Fibroblast of lung (primary cell): ENCODE data around the gene CCIN. TPM values are rescaled to one million over a fixed set of nuclear protein-coding genes. Genes with fewer than 3 reads are reported as not detected.

ENCODE experiments used
- DNase-seq, 2 donors: peaks; one replicate each; pipeline versions ENCODE4 v3.0.0 to v3.0.0-alpha.2; 2010; ENCODE audit warnings: low read depth in 2 of 2
- H2AFZ ChIP-seq: 2 replicates; pipeline ENCODE4 v1.5.1; 2012; ENCODE audit warnings: low read length, control low read depth, inconsistent platforms
- H3K27ac ChIP-seq: 2 replicates; pipeline ENCODE4 v1.5.1; 2011; ENCODE audit warnings: low read length, control low read depth; ENCODE audit not compliant: insufficient read depth
- H3K27me3 ChIP-seq: 2 replicates; pipeline ENCODE4 v1.5.1; 2011; ENCODE audit warnings: mild to moderate bottlenecking, low read length; ENCODE audit not compliant: control insufficient read depth, insufficient read depth
- H3K36me3 ChIP-seq: 2 replicates; pipeline ENCODE4 v1.5.1; 2011; ENCODE audit warnings: low read length; ENCODE audit not compliant: control insufficient read depth, insufficient read depth
- H3K4me1 ChIP-seq: 2 replicates; pipeline ENCODE4 v1.5.1; 2011; ENCODE audit warnings: low read length; ENCODE audit not compliant: control insufficient read depth, insufficient read depth; ENCODE audit errors: extremely low read depth
- H3K4me2 ChIP-seq: 2 replicates; pipeline ENCODE4 v1.5.1; 2011; ENCODE audit warnings: low read length, control low read depth; ENCODE audit not compliant: insufficient read depth; ENCODE audit errors: extremely low read depth
- H3K4me3 ChIP-seq, 4 experiments: fragments of 200-600 bp in 1 of 4; sonication (generic) in 1 of 4; replicated peaks in 1 of 4; 2 replicates each; pipeline ENCODE4 v1.5.1; 2011 to 2016; ENCODE audit warnings: low read length in 4 of 4, low read depth in 3 of 4, mild to moderate bottlenecking in 3 of 4, control low read depth in 2 of 4, inconsistent platforms in 1 of 4, mixed read lengths in 1 of 4; ENCODE audit not compliant: insufficient read depth in 1 of 4; ENCODE audit errors: control extremely low read depth in 1 of 4
- H3K79me2 ChIP-seq: 2 replicates; pipeline ENCODE4 v1.5.1; 2012; ENCODE audit warnings: mild to moderate bottlenecking, low read length, inconsistent platforms; ENCODE audit not compliant: control insufficient read depth, insufficient read depth
- H3K9ac ChIP-seq: 2 replicates; pipeline ENCODE4 v1.5.1; 2011; ENCODE audit warnings: mild to moderate bottlenecking, low read length, control low read depth; ENCODE audit not compliant: insufficient read depth
- H3K9me3 ChIP-seq: 2 replicates; pipeline ENCODE4 v1.5.1; 2012; ENCODE audit warnings: low read depth, low read length; ENCODE audit not compliant: control insufficient read depth, insufficient read depth
- H4K20me1 ChIP-seq: 2 replicates; pipeline ENCODE4 v1.5.1; 2011; ENCODE audit warnings: low read length; ENCODE audit not compliant: control insufficient read depth, insufficient read depth; ENCODE audit errors: extremely low read depth
- EZH2 ChIP-seq: IDR thresholded peaks from 2 replicates; pipeline ENCODE4 v1.5.1; 2012; ENCODE audit warnings: low read length, control low read depth, mild to moderate bottlenecking; ENCODE audit errors: missing control alignments
- polyA plus RNA-seq, 2 donors: library from polyadenylated mRNA; depleted of rRNA in 1 of 2; stranded (reverse) in 1 of 2; unstranded in 1 of 2; fragments of >200 nt; gene quantifications; 2 replicates each; pipeline ENCODE4 v1.2.1, GENCODE V29; 2011 to 2012; ENCODE audit warnings: missing spikeins in 1 of 2
- total RNA-seq: library from RNA; depleted of rRNA; stranded (reverse); fragments of >200 nt; gene quantifications from 2 replicates; pipeline ENCODE4 v1.2.1, GENCODE V29; 2014
- TF ChIP-seq, protein P1 (sequence below), 2 donors: IDR thresholded peaks in 1 of 2; conservative IDR thresholded peaks in 1 of 2; 1 replicate in 1 of 2; 2 replicates in 1 of 2; pipeline ENCODE4 v1.5.1; 2011 to 2012; ENCODE audit warnings: low read length in 2 of 2, control low read depth in 1 of 2, inconsistent platforms in 1 of 2, low read depth in 1 of 2, mild to moderate bottlenecking in 1 of 2

CCIN gene
- total and polyA plus RNA-seq, 2 donors (not counting 1 experiment from before 2014, with no cell fraction given), result 0.40 to 1.3 TPM

DNA sequence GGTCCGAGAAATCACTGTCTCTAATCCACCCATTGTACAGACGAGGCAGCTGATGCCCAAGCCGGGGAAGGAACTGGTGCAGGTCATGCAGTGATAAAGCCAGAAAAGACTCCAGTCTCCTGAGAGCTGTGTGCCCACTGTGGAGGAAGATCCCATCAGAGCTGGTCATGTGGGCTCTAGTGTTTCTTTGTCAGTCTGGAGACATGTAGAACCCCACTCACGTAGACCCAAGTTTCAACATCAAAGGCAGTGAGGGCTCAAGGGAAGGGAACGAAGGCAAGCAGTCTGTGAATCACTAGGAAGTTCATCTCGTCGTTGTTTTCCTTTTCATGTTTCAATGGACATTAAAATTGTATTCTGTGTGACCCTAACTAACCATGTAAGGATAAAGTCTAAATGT, 47.2 kb upstream of the CCIN start:
- DNase-seq, result no peak
- Histone ChIP-seq H4K20me1 (peaks cover 2% of the 10 kb centered on the region), H3K36me3 (peaks cover 25% of the 10 kb centered on the region), H3K4me3 (no peak overlapping the region), H3K27me3 (no peaks in the 10 kb centered on the region), H2AFZ (no peak overlapping the region), H3K79me2 (no peaks in the 10 kb centered on the region), H3K4me2 (no peak overlapping the region), H3K9ac (no peak overlapping the region), H3K27ac (no peak overlapping the region), H3K4me1 (no peaks in the 10 kb centered on the region), H3K9me3 (no peaks in the 10 kb centered on the region)
- no peak for TF ChIP-seq EZH2
- TF ChIP-seq, protein P1, sequence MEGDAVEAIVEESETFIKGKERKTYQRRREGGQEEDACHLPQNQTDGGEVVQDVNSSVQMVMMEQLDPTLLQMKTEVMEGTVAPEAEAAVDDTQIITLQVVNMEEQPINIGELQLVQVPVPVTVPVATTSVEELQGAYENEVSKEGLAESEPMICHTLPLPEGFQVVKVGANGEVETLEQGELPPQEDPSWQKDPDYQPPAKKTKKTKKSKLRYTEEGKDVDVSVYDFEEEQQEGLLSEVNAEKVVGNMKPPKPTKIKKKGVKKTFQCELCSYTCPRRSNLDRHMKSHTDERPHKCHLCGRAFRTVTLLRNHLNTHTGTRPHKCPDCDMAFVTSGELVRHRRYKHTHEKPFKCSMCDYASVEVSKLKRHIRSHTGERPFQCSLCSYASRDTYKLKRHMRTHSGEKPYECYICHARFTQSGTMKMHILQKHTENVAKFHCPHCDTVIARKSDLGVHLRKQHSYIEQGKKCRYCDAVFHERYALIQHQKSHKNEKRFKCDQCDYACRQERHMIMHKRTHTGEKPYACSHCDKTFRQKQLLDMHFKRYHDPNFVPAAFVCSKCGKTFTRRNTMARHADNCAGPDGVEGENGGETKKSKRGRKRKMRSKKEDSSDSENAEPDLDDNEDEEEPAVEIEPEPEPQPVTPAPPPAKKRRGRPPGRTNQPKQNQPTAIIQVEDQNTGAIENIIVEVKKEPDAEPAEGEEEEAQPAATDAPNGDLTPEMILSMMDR (conservative IDR thresholded peaks at IDR 0.05 in 1 of 2, IDR thresholded peaks at IDR 0.05 in 1 of 2; ENCODE audit: low read depth in 1 of 2, low read length in 2 of 2), result no peak

DNA sequence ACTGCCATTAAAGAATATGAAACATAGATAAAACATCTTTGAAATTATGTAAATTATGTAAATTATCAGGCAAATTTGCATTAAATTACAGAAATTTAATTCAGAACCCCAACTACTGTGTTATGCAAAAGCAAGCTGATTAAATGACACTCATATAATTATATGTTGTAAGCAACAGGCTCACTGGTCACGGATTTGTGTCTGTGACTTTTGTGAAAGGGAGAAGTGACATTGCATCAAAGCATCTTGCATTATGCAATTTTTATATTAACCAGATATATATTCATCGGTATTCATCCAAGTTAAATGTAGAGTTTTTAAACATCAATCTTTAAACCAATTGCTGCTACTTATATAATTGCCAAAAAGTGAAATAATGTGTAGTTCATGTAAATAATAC, 45.7 kb upstream of the CCIN start:
- DNase-seq, result no peak
- H4K20me1 ChIP-seq, result peaks cover 2% of the 10 kb centered on the region
- no peak overlapping the region for H3K9ac ChIP-seq
- no peaks in the 10 kb centered on the region for H3K4me1 ChIP-seq
- H3K4me3 ChIP-seq, result no peak overlapping the region
- TF ChIP-seq EZH2, result no peak
- TF ChIP-seq, protein P1 (conservative IDR thresholded peaks at IDR 0.05 in 1 of 2, IDR thresholded peaks at IDR 0.05 in 1 of 2; ENCODE audit: low read depth in 1 of 2, low read length in 2 of 2), result no peak
- no peak overlapping the region for H2AFZ ChIP-seq
- no peak overlapping the region for H3K4me2 ChIP-seq
- no peaks in the 10 kb centered on the region for H3K27me3 ChIP-seq
- no peaks in the 10 kb centered on the region for H3K9me3 ChIP-seq
- H3K79me2 ChIP-seq, result no peaks in the 10 kb centered on the region
- H3K36me3 ChIP-seq, result peaks cover 24% of the 10 kb centered on the region
- no peak overlapping the region for H3K27ac ChIP-seq

DNA sequence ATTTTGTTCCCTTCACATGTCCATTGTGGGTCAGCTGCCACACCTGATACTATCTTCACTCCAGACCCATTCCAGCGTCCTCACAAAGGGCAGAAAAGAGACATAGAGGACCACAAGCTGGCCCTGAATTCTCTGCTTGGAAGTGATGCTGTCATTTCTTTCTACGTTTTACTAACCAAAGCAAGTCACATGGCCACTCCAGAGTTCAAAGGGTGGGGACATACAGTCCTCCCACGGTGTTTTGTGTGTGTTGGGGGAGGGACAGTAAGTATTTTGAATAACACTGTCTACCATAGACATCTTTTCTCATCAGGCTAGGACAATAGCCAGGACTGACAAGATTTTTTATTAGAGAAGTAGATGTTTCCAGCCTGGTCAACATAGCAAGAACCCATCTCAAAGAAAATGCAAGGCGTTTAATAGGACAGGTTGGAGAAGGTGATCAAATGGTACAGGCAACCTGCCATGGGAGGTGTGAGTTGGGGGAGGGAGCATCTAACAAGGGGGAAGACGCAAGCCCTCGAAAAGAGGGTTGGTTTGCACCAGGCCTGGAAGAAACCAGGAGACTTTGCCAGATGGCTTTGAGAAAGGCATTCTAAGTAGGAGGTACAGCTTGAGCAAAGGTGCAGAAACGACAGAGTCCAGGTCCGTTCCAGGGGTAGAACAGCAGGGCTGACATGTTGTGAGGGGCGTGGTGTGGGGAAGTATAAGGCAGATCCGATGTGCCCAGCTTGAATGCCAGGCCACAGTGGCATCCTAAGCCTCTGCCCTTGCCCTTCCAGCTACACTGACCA, 43.9 kb upstream of the CCIN start:
- Histone ChIP-seq H3K4me1 (no peaks in the 10 kb centered on the region), H3K36me3 (peaks cover 20% of the 10 kb centered on the region), H3K79me2 (no peaks in the 10 kb centered on the region), H3K9ac (no peak overlapping the region), H3K9me3 (no peaks in the 10 kb centered on the region), H2AFZ (no peak overlapping the region), H3K27me3 (no peaks in the 10 kb centered on the region), H4K20me1 (peaks cover 2% of the 10 kb centered on the region), H3K4me2 (no peak overlapping the region), H3K27ac (no peak overlapping the region), H3K4me3 (no peak overlapping the region)
- TF ChIP-seq, protein P1 (conservative IDR thresholded peaks at IDR 0.05 in 1 of 2, IDR thresholded peaks at IDR 0.05 in 1 of 2; ENCODE audit: low read depth in 1 of 2, low read length in 2 of 2), result no peak
- TF ChIP-seq EZH2, result no peak
- no peak for DNase-seq
